GM12878 (cell line): ENCODE data around the gene SRPK2. TPM values are rescaled to one million over a fixed set of nuclear protein-coding genes. Genes with fewer than 3 reads are reported as not detected.

Experiments used
- ATAC-seq: fragments of 200-7000 bp; cut with Tn5 transposase; 3 replicates; pipeline ENCODE4 v1.9.1; 2020; ENCODE audit warnings: mild to moderate bottlenecking, moderate library complexity
- BruUV-seq: library from RNA; stranded (reverse); fragments of 400-500 nt; replicated peaks from 2 replicates; lab custom pipeline; 2021; lab: Mats Ljungman, UMichigan
- CTCF ChIA-PET: fragments of 300-600 bp; sonication (Branson Sonifier 250); formaldehyde crosslinking; extraction: SDS; loops from one replicate; lab custom pipeline; 2021; ENCODE audit warnings: inconsistent platforms; lab: Yijun Ruan, JAX
- POLR2A ChIA-PET: fragments of 350-600 bp; formaldehyde crosslinking; extraction: SDS; loops from one replicate; lab custom pipeline; 2021; ENCODE audit warnings: inconsistent platforms; lab: Charles Lee
- RAD21 ChIA-PET: fragments of 300-600 bp; sonication (Branson Sonifier 250); formaldehyde crosslinking; loops from one replicate; lab custom pipeline; 2023; ENCODE audit warnings: antibody characterized with exemption; ENCODE audit not compliant: unreplicated experiment; lab: Charles Lee
- SMC1A ChIA-PET: fragments of 300-600 bp; sonication (Branson Sonifier 250); formaldehyde crosslinking; loops from one replicate; lab custom pipeline; 2023; ENCODE audit not compliant: unreplicated experiment, uncharacterized antibody; lab: Charles Lee
- DNase-seq: peaks from one replicate; pipeline ENCODE4 v3.0.0-alpha.2; 2011; ENCODE audit warnings: low read depth, low spot score
- FAIRE-seq: peaks from 3 replicates; lab custom pipeline; 2011; peaks lifted over from hg19 to GRCh38; lab: Jason Lieb, UNC
- H2AFZ ChIP-seq: 2 replicates; pipeline ENCODE4 v1.6.0; 2011; ENCODE audit warnings: low read depth, low read length, control low read depth; ENCODE audit not compliant: control insufficient read depth
- H3K27ac ChIP-seq: 2 replicates; pipeline ENCODE4 v1.5.1; 2011; ENCODE audit warnings: control low read depth; ENCODE audit not compliant: control insufficient read depth, insufficient read depth
- H3K27me3 ChIP-seq, 2 experiments: replicated peaks in 1 of 2; 2 replicates each; pipeline versions ENCODE4 v1.6.0 to v1.6.1; 2011; ENCODE audit warnings: low read length in 1 of 2; ENCODE audit not compliant: control insufficient read depth in 2 of 2, insufficient read depth in 2 of 2
- H3K36me3 ChIP-seq, 2 experiments: 2 replicates each; pipeline ENCODE4 v1.5.1; 2011; ENCODE audit warnings: low read length in 1 of 2; ENCODE audit not compliant: control insufficient read depth in 2 of 2, insufficient read depth in 2 of 2
- H3K4me1 ChIP-seq: 2 replicates; pipeline ENCODE4 v1.6.1; 2011; ENCODE audit warnings: mild to moderate bottlenecking, low read length, moderate library complexity, mixed read lengths; ENCODE audit not compliant: control insufficient read depth, insufficient read depth
- H3K4me2 ChIP-seq: 2 replicates; pipeline ENCODE4 v1.6.0; 2011; ENCODE audit warnings: control low read depth; ENCODE audit not compliant: control insufficient read depth, insufficient read depth
- H3K4me3 ChIP-seq: fragments of 200-600 bp; sonication (generic); 2 replicates; pipeline ENCODE4 v1.5.1; 2016
- H3K79me2 ChIP-seq: 2 replicates; pipeline ENCODE4 v1.6.0; 2011; ENCODE audit warnings: low read length; ENCODE audit not compliant: control insufficient read depth, insufficient read depth
- H3K9ac ChIP-seq: 2 replicates; pipeline ENCODE4 v1.8.0; 2011; ENCODE audit warnings: low read length, control low read depth, mixed read lengths; ENCODE audit not compliant: control insufficient read depth, insufficient read depth
- H3K9me3 ChIP-seq: replicated peaks from 3 replicates; pipeline ENCODE4 v1.5.1; 2011; ENCODE audit warnings: mild to moderate bottlenecking, low read length; ENCODE audit not compliant: control insufficient read depth, insufficient read depth
- H4K20me1 ChIP-seq: 2 replicates; pipeline ENCODE4 v1.6.0; 2011; ENCODE audit not compliant: control insufficient read depth, insufficient read depth
- BMI1 ChIP-seq: fragments of 450-650 bp; IDR thresholded peaks from 2 replicates; pipeline ENCODE4 v1.6.1; 2016; ENCODE audit warnings: mild to moderate bottlenecking, moderate library complexity, borderline replicate concordance
- CBX3 ChIP-seq: fragments of 200-600 bp; sonication (generic); IDR thresholded peaks from 2 replicates; pipeline ENCODE4 v1.6.1; 2016; ENCODE audit warnings: low read depth, borderline replicate concordance
- E4F1 ChIP-seq: fragments of 450-650 bp; IDR thresholded peaks from 2 replicates; pipeline ENCODE4 v1.6.1; 2018; ENCODE audit warnings: borderline replicate concordance, mild to moderate bottlenecking; ENCODE audit not compliant: partially characterized antibody
- NFXL1 ChIP-seq: fragments of 450-650 bp; IDR thresholded peaks from 2 replicates; pipeline ENCODE4 v1.6.1; 2017; ENCODE audit warnings: antibody characterized with exemption, mild to moderate bottlenecking, borderline replicate concordance
- TAF1 ChIP-seq: IDR thresholded peaks from 2 replicates; pipeline ENCODE4 v1.6.1; 2011; ENCODE audit warnings: mild to moderate bottlenecking, low read depth, low read length, borderline replicate concordance
- TCF12 ChIP-seq: IDR thresholded peaks from 2 replicates; pipeline ENCODE4 v1.6.1; 2011; ENCODE audit warnings: low read depth, mild to moderate bottlenecking, low read length
- WGBS: methylation state at CpG from one replicate; pipeline ENCODE4 v1.1.6; 2016; ENCODE audit warnings: low lambda C conversion rate; ENCODE audit not compliant: insufficient replicate concordance, insufficient coverage; ENCODE audit errors: missing lambda C conversion rate; 5-methylcytosine and 5-hydroxymethylcytosine counted together
- in situ Hi-C: fragments of 300-500 bp; cut with MboI; formaldehyde crosslinking; loops from 9 replicates; pipeline ENCODE4 v1.14.3; 2018; ENCODE audit warnings: mixed read lengths
- intact Hi-C: fragments of 100-400 bp; cut with micrococcal nuclease; formaldehyde crosslinking; loops from one replicate; pipeline ENCODE4 v1.14.2; 2022; ENCODE audit not compliant: unreplicated experiment
- polyA plus RNA-seq, 11 experiments: library from polyadenylated mRNA; depleted of rRNA in 4 of 11; unstranded in 6 of 11; stranded (reverse) in 5 of 11; fragments of >200 nt; fragmentation: Nextera tagmentation in 4 of 11; fragmentation: Illumina TruSeq in 1 of 11; extraction: Ambion mirVana in 4 of 11; extraction: Trizol in 1 of 11; gene quantifications; 1 replicate in 1 of 11; 2 replicates in 10 of 11; pipeline versions ENCODE4 v1.2.1 to v1.2.3, GENCODE V29; 2011 to 2016; ENCODE audit warnings: inconsistent platforms in 2 of 11, missing spikeins in 2 of 11, low read depth in 1 of 11
- total RNA-seq, 4 experiments: library from RNA; depleted of rRNA in 3 of 4; stranded (reverse); fragments of >200 nt in 3 of 4; fragmentation: Illumina TruSeq in 1 of 4; extraction: Trizol in 1 of 4; gene quantifications; 2 replicates each; pipeline versions ENCODE4 v1.2.1 to v1.2.3, GENCODE V29; 2013 to 2021
- TF ChIP-seq, protein P1 (sequence below): fragments of 450-650 bp; IDR thresholded peaks from 2 replicates; pipeline ENCODE4 v1.6.1; 2017; ENCODE audit warnings: mild to moderate bottlenecking, moderate library complexity

Gene SRPK2
- total and polyA plus RNA-seq, 10 of the 15 experiments (the other 5 are each of a cell fraction or from before 2014, with no cell fraction given): 13.2 to 32.8 (median 24.5) TPM

DNA sequence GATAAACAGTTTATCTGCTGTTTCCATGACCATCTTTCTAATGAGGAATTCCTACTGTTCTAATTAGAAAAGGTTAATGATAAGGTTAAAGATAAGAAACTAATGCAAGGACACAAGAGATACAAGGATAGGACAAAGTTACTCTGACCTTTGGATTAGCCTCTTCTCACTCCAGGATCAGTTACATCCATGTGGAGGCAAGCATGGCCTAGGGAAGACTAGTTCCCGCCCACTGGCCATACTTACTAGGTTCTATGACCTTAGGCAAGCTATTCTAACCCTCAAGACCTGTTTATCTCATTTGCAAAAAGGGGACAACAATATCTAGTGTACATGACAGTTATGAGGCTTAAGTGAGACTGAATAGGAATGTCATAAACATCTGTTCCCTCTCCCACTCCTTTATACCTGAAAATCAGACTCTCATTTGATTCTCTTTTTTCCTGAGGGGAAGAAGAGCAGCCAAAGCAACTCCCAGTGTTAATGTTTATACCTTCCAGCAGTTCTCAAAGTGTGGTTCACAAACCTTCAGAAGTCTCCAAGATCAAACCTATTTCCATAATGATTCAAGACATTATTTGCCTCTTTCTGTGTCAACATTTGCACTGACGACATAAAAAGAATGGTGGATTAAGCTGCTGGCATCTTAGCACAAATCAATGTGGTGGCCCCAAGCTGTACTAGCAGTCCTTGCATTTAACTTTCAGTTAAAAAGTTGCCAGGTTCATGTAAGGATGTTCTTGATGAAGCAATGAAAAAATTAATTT is 72.0 kb downstream of the SRPK2 start:
- DNase-seq (no peak), FAIRE-seq (no peak), ATAC-seq (no peak)
- ChIA-PET SMC1A (no interaction called here), RAD21 (no interaction called here), POLR2A (no interaction called here), CTCF (interaction anchor here (0.7 to 1.2 kb wide), 2 partner anchors 9 to 17 kb away, joined by 3 read pairs; no protein-coding TSS in a partner anchor)
- H3K9me3 ChIP-seq: no peaks in the 10 kb centered on the region
- no peak overlapping the region for H3K9ac ChIP-seq
- no peak overlapping the region for H3K27ac ChIP-seq
- TF ChIP-seq CBX3 (no peak), NFXL1 (no peak), TAF1 (no peak), BMI1 (no peak), TCF12 (no peak), E4F1 (no peak)
- TF ChIP-seq, protein P1, sequence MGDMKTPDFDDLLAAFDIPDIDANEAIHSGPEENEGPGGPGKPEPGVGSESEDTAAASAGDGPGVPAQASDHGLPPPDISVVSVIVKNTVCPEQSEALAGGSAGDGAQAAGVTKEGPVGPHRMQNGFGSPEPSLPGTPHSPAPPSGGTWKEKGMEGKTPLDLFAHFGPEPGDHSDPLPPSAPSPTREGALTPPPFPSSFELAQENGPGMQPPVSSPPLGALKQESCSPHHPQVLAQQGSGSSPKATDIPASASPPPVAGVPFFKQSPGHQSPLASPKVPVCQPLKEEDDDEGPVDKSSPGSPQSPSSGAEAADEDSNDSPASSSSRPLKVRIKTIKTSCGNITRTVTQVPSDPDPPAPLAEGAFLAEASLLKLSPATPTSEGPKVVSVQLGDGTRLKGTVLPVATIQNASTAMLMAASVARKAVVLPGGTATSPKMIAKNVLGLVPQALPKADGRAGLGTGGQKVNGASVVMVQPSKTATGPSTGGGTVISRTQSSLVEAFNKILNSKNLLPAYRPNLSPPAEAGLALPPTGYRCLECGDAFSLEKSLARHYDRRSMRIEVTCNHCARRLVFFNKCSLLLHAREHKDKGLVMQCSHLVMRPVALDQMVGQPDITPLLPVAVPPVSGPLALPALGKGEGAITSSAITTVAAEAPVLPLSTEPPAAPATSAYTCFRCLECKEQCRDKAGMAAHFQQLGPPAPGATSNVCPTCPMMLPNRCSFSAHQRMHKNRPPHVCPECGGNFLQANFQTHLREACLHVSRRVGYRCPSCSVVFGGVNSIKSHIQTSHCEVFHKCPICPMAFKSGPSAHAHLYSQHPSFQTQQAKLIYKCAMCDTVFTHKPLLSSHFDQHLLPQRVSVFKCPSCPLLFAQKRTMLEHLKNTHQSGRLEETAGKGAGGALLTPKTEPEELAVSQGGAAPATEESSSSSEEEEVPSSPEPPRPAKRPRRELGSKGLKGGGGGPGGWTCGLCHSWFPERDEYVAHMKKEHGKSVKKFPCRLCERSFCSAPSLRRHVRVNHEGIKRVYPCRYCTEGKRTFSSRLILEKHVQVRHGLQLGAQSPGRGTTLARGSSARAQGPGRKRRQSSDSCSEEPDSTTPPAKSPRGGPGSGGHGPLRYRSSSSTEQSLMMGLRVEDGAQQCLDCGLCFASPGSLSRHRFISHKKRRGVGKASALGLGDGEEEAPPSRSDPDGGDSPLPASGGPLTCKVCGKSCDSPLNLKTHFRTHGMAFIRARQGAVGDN: no peak
- peaks cover 16% of the 10 kb centered on the region for H3K79me2 ChIP-seq
- H2AFZ ChIP-seq: no peak overlapping the region
- no peaks in the 10 kb centered on the region for H3K27me3 ChIP-seq
- 96% methylated on average over 2 of the region's 2 CpGs for WGBS
- no peaks in the 10 kb centered on the region for H4K20me1 ChIP-seq
- no peaks in the 10 kb centered on the region for H3K4me1 ChIP-seq
- BruUV-seq: no TSS peak
- H3K36me3 ChIP-seq: no peaks in the 10 kb centered on the region
- in situ Hi-C loops: no loop called here
- no peak overlapping the region for H3K4me3 ChIP-seq
- H3K4me2 ChIP-seq: no peak overlapping the region
- intact Hi-C loops: no loop called here
